A549 (cell line): ENCODE results near the gene BCAS3. TPM values are rescaled to one million over a fixed set of nuclear protein-coding genes. Genes with fewer than 3 reads are reported as not detected.

Experiments used
- ATAC-seq, 2 experiments: fragments of 200-7000 bp in 1 of 2; fragments of >200 bp in 1 of 2; cut with Nextera tagmentation in 1 of 2; cut with Tn5 transposase in 1 of 2; 3 replicates each; pipeline versions ENCODE4 v1.8.0 to v1.9.1; 2018 to 2020; ENCODE audit warnings: mild to moderate bottlenecking in 1 of 2, moderate library complexity in 1 of 2
- CTCF ChIA-PET: fragments of 300-600 bp; sonication (Branson Sonifier 250); formaldehyde crosslinking; extraction: SDS; loops from one replicate; lab custom pipeline; 2021; ENCODE audit warnings: antibody characterized with exemption, inconsistent platforms; lab: Yijun Ruan, JAX
- POLR2A ChIA-PET: fragments of 350-600 bp; formaldehyde crosslinking; extraction: SDS; loops from one replicate; lab custom pipeline; 2021; ENCODE audit warnings: antibody characterized with exemption, inconsistent platforms; lab: Yijun Ruan, JAX
- DNase-seq, 2 experiments: peaks; one replicate each; pipeline versions ENCODE4 v3.0.0 to v3.0.0-alpha.2; 2011 to 2016; ENCODE audit warnings: low read depth in 1 of 2, low spot score in 1 of 2
- FAIRE-seq: peaks from 2 replicates; lab custom pipeline; 2011; peaks lifted over from hg19 to GRCh38; lab: Jason Lieb, UNC
- H3K27ac ChIP-seq, 2 experiments: fragments of >200 bp; sonication (Bioruptor Twin); formaldehyde crosslinking; 3 replicates each; pipeline ENCODE4 v1.5.1; 2016 to 2017
- H3K4me1 ChIP-seq: fragments of >200 bp; sonication (Bioruptor Twin); formaldehyde crosslinking; 3 replicates; pipeline ENCODE4 v1.6.1; 2016
- H3K4me2 ChIP-seq: fragments of >200 bp; sonication (Bioruptor Twin); formaldehyde crosslinking; 3 replicates; pipeline ENCODE4 v1.6.1; 2016
- H3K4me3 ChIP-seq: fragments of >200 bp; sonication (Bioruptor Twin); formaldehyde crosslinking; 3 replicates; pipeline ENCODE4 v1.5.1; 2016
- H3K9me3 ChIP-seq: fragments of >200 bp; sonication (Bioruptor Twin); formaldehyde crosslinking; 3 replicates; pipeline ENCODE4 v1.6.1; 2016
- CBX2 ChIP-seq: fragments of 200-600 bp; sonication (generic); IDR thresholded peaks from 2 replicates; pipeline ENCODE4 v1.6.1; 2016; ENCODE audit warnings: low read depth, mild to moderate bottlenecking, borderline replicate concordance
- CHD2 ChIP-seq: fragments of 150-350 bp; IDR thresholded peaks from 2 replicates; pipeline ENCODE4 v1.6.1; 2014; ENCODE audit warnings: low read length; ENCODE audit not compliant: partially characterized antibody
- EHMT2 ChIP-seq: fragments of 200-600 bp; sonication (generic); IDR thresholded peaks from 2 replicates; pipeline ENCODE4 v1.6.1; 2016; ENCODE audit warnings: antibody characterized with exemption, low read depth, mild to moderate bottlenecking, moderate library complexity
- EP300 ChIP-seq, 2 experiments: fragments of >200 bp; sonication (Bioruptor Twin); formaldehyde crosslinking; IDR thresholded peaks; 2 replicates in 1 of 2; 3 replicates in 1 of 2; pipeline ENCODE4 v1.6.1; 2016 to 2017
- FOSL2 ChIP-seq, 2 experiments: fragments of 450-650 bp in 1 of 2; fragments of >200 bp in 1 of 2; sonication (Bioruptor Twin) in 1 of 2; formaldehyde crosslinking; IDR thresholded peaks; 2 replicates each; pipeline versions ENCODE4 v1.5.0 to v1.6.1; 2016 to 2020; ENCODE audit warnings: mild to moderate bottlenecking in 1 of 2, moderate library complexity in 1 of 2
- HOXB13 ChIP-seq: fragments of 250-450 bp; sonication (Bioruptor Pico); IDR thresholded peaks from 2 replicates; pipeline ENCODE4 v1.5.0; 2020; ENCODE audit warnings: low read depth, mild to moderate bottlenecking, moderate library complexity
- KDM1A ChIP-seq: fragments of 200-600 bp; sonication (generic); IDR thresholded peaks from 2 replicates; pipeline ENCODE4 v1.6.1; 2016; ENCODE audit warnings: low read depth, mild to moderate bottlenecking
- MAZ ChIP-seq: fragments of 150-350 bp; IDR thresholded peaks from 2 replicates; pipeline ENCODE4 v1.6.1; 2014; ENCODE audit warnings: antibody characterized with exemption, low read depth, low read length, borderline replicate concordance
- NFE2L2 ChIP-seq: fragments of 150-350 bp; conservative IDR thresholded peaks from 2 replicates; pipeline ENCODE4 v1.6.1; 2014; ENCODE audit warnings: low read length
- NPAS2 ChIP-seq: fragments of 250-450 bp; sonication (Bioruptor Pico); IDR thresholded peaks from 2 replicates; pipeline ENCODE4 v1.8.0; 2022; ENCODE audit warnings: mild to moderate bottlenecking, moderate library complexity, borderline replicate concordance
- RAD21 ChIP-seq, 2 experiments: fragments of >200 bp in 1 of 2; sonication (Bioruptor Twin) in 1 of 2; formaldehyde crosslinking in 1 of 2; IDR thresholded peaks in 1 of 2; conservative IDR thresholded peaks in 1 of 2; 2 replicates in 1 of 2; 3 replicates in 1 of 2; pipeline ENCODE4 v1.6.1; 2012 to 2018; ENCODE audit warnings: inconsistent platforms in 1 of 2
- RNF2 ChIP-seq: fragments of 200-600 bp; sonication (generic); IDR thresholded peaks from 2 replicates; pipeline ENCODE4 v1.6.1; 2016; ENCODE audit warnings: low read depth, mild to moderate bottlenecking, antibody characterized with exemption, moderate library complexity, borderline replicate concordance
- SMC3 ChIP-seq: fragments of >200 bp; sonication (Bioruptor Twin); formaldehyde crosslinking; IDR thresholded peaks from 3 replicates; pipeline ENCODE4 v1.6.1; 2018; ENCODE audit warnings: inconsistent platforms
- SREBF2 ChIP-seq: fragments of 450-650 bp; IDR thresholded peaks from 2 replicates; pipeline ENCODE4 v1.6.1; 2014; ENCODE audit warnings: mild to moderate bottlenecking, moderate library complexity
- ZC3H11A ChIP-seq: fragments of 450-650 bp; IDR thresholded peaks from 2 replicates; pipeline ENCODE4 v1.6.1; 2014; ENCODE audit warnings: antibody characterized with exemption, mild to moderate bottlenecking
- ZFP36 ChIP-seq: fragments of 450-650 bp; IDR thresholded peaks from 2 replicates; pipeline ENCODE4 v1.6.1; 2014; ENCODE audit warnings: borderline replicate concordance; ENCODE audit not compliant: partially characterized antibody
- ZSCAN20 ChIP-seq: fragments of 250-450 bp; sonication (Bioruptor Pico); IDR thresholded peaks from 2 replicates; pipeline ENCODE4 v1.8.0; 2022; ENCODE audit warnings: mild to moderate bottlenecking, moderate library complexity
- WGBS: methylation state at CpG from one replicate; pipeline ENCODE4 v1.1.6; 2017; ENCODE audit errors: missing lambda C conversion rate; 5-methylcytosine and 5-hydroxymethylcytosine counted together
- polyA plus RNA-seq, 4 experiments: library from polyadenylated mRNA; depleted of rRNA in 3 of 4; stranded (reverse); fragments of >200 nt; fragmentation: RNase III in 1 of 4; extraction: RNeasy Plus Mini Kit Qiagen cat#74134 plus additional on column Dnase treatment in 1 of 4; gene quantifications; 2 replicates in 3 of 4; 3 replicates in 1 of 4; pipeline ENCODE4 v1.2.3, GENCODE V29; 2011 to 2017
- TF ChIP-seq, protein P1 (sequence below): IDR thresholded peaks from 2 replicates; pipeline ENCODE4 v1.6.1; 2012
- TF ChIP-seq, protein P2 (sequence below): fragments of >200 bp; sonication (Bioruptor Twin); formaldehyde crosslinking; IDR thresholded peaks from 3 replicates; pipeline ENCODE4 v1.6.1; 2016
- TF ChIP-seq, protein P3 (sequence below): fragments of 250-450 bp; sonication (Bioruptor Pico); IDR thresholded peaks from 2 replicates; pipeline ENCODE4 v1.5.0; 2020; ENCODE audit warnings: low read depth, mild to moderate bottlenecking, moderate library complexity
- TF ChIP-seq, protein P4 (sequence below): fragments of 450-650 bp; IDR thresholded peaks from 2 replicates; pipeline ENCODE4 v1.6.1; 2014; ENCODE audit warnings: antibody characterized with exemption
- TF ChIP-seq, protein P5 (sequence below): fragments of >200 bp; sonication (Bioruptor Twin); formaldehyde crosslinking; IDR thresholded peaks from 2 replicates; pipeline ENCODE4 v1.6.1; 2016
- TF ChIP-seq, protein P6 (sequence below): IDR thresholded peaks from 2 replicates; pipeline ENCODE4 v1.6.1; 2012; ENCODE audit warnings: low read depth, borderline replicate concordance
- TF ChIP-seq, protein P7 (sequence below): fragments of 250-450 bp; sonication (Bioruptor Pico); IDR thresholded peaks from 2 replicates; pipeline ENCODE4 v1.5.0; 2021; ENCODE audit warnings: mild to moderate bottlenecking, moderate library complexity, borderline replicate concordance
- TF ChIP-seq, protein P8 (sequence below): fragments of >200 bp; sonication (Bioruptor Twin); formaldehyde crosslinking; IDR thresholded peaks from 3 replicates; pipeline ENCODE4 v1.5.1; 2016

Gene BCAS3
- polyA plus RNA-seq, 2 of the 4 experiments (the other 2 are of a cell fraction): 14.7 to 43.4 TPM

DNA sequence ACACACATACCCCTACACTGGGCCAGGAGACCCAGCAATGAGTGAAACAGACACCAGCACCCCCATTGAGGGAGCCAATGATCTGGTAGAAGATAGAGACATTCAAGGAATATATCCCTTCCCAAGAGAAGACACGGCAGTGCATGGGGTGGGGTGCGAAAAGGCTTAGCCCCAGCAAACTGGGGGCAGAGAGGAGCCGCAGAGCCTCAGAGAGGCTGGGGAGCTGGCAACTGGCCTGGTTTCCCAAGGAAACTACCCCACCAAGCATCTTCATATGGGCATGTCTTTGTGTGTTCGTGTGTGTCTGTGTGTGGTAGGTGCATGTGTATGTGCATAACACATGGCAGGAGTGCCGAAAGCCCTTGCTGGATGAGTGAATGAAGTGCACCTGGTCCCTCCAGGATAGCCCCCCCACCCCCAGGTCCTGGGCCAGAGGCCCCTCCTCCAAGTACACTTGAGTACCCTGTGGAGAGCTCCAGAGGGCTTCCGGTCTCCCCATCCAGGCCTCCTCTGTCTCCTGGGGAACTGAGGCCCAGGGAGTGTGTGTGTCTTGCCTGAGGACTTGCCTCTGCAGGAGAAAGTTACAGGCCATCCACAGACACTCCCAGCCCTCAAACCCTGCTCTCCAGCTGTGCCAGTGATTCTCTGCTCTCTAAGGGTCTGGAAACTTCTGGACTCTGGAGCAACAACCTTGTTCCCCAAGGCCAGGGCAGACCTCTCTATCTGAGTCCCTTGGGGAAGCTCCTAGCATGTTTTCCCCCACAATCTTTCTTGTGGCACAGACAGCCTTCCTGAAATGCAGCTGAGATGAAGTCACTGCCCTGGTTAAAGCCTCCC is 737.9 kb downstream of the BCAS3 start:
- Histone ChIP-seq H3K4me2 (no peak overlapping the region), H3K9me3 (0 out of 3 replicates have a peak, but pooled peaks cover 8% of the 10 kb centered on the region), H3K4me3 (no peak overlapping the region), H3K27ac (peak overlapping the region; percentile 9 to 72; a peak in 5 of 6 replicates), H3K4me1 (peaks cover 14% of the 10 kb centered on the region; the same call in 2 of the 3 replicates)
- WGBS: 99% methylated on average over 6 of the region's 6 CpGs
- POLR2A ChIA-PET: no interaction called here
- TF ChIP-seq CHD2: no peak
- TF ChIP-seq SMC3: no peak
- TF ChIP-seq, protein P1, sequence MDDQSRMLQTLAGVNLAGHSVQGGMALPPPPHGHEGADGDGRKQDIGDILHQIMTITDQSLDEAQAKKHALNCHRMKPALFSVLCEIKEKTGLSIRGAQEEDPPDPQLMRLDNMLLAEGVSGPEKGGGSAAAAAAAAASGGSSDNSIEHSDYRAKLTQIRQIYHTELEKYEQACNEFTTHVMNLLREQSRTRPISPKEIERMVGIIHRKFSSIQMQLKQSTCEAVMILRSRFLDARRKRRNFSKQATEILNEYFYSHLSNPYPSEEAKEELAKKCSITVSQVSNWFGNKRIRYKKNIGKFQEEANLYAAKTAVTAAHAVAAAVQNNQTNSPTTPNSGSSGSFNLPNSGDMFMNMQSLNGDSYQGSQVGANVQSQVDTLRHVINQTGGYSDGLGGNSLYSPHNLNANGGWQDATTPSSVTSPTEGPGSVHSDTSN: no peak
- TF ChIP-seq KDM1A: no peak
- no peak for TF ChIP-seq CBX2
- TF ChIP-seq, protein P2, sequence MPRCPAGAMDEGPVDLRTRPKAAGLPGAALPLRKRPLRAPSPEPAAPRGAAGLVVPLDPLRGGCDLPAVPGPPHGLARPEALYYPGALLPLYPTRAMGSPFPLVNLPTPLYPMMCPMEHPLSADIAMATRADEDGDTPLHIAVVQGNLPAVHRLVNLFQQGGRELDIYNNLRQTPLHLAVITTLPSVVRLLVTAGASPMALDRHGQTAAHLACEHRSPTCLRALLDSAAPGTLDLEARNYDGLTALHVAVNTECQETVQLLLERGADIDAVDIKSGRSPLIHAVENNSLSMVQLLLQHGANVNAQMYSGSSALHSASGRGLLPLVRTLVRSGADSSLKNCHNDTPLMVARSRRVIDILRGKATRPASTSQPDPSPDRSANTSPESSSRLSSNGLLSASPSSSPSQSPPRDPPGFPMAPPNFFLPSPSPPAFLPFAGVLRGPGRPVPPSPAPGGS: no peak
- no peak for TF ChIP-seq EP300 (IDR thresholded peaks at IDR 0.05)
- TF ChIP-seq HOXB13 (CRISPR knock-in tag): no peak
- no peak for TF ChIP-seq EHMT2
- TF ChIP-seq, protein P3, sequence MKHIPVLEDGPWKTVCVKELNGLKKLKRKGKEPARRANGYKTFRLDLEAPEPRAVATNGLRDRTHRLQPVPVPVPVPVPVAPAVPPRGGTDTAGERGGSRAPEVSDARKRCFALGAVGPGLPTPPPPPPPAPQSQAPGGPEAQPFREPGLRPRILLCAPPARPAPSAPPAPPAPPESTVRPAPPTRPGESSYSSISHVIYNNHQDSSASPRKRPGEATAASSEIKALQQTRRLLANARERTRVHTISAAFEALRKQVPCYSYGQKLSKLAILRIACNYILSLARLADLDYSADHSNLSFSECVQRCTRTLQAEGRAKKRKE: no peak
- TF ChIP-seq, protein P4, sequence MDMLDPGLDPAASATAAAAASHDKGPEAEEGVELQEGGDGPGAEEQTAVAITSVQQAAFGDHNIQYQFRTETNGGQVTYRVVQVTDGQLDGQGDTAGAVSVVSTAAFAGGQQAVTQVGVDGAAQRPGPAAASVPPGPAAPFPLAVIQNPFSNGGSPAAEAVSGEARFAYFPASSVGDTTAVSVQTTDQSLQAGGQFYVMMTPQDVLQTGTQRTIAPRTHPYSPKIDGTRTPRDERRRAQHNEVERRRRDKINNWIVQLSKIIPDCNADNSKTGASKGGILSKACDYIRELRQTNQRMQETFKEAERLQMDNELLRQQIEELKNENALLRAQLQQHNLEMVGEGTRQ: no peak
- no peak for TF ChIP-seq ZSCAN20
- no peak for TF ChIP-seq ZC3H11A
- no peak for TF ChIP-seq ZFP36
- TF ChIP-seq, protein P5, sequence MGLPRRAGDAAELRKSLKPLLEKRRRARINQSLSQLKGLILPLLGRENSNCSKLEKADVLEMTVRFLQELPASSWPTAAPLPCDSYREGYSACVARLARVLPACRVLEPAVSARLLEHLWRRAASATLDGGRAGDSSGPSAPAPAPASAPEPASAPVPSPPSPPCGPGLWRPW: no peak
- TF ChIP-seq FOSL2 (IDR thresholded peaks at IDR 0.05): no peak
- no peak for TF ChIP-seq FOSL2 (CRISPR knock-in tag; IDR thresholded peaks at IDR 0.05)
- no peak for TF ChIP-seq RNF2
- TF ChIP-seq, all 56 proteins: peak for 0
- DNase-seq: no peak
- FAIRE-seq: no peak
- ATAC-seq: no peak
- CTCF ChIA-PET: interaction anchor here (0.6 to 19.8 kb wide), 28 partner anchors 10 to 695 kb away, joined by 3 to 357 read pairs (median 4); partner anchors contain the start of genes NACA2 and TBX2

DNA sequence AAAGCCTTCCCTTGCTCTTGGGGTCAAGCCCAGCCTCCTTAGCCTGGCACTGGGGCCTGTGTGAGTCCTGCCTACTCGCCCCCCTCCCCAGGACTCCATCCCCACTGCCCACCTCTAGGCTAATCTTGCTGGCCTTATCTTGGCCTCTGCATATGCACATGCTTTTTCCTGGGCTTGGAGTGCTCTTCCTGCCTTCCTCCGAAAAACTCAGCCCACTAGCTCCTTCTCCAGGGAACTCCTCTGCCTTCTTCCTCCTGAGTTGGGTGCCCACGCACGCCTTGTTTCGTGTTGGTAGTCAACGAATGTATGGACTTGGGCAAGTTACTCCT is 738.5 kb downstream of the BCAS3 start:
- Histone ChIP-seq H3K4me3 (no peak overlapping the region), H3K4me2 (peak overlapping the region; percentile 60; the same call in 2 of the 3 replicates), H3K27ac (peak overlapping the region; percentile 54 to 72; a peak in 5 of 6 replicates), H3K9me3 (0 out of 3 replicates have a peak, but pooled peaks cover 8% of the 10 kb centered on the region), H3K4me1 (peaks cover 14% of the 10 kb centered on the region; the same call in 2 of the 3 replicates)
- DNase-seq: no peak
- FAIRE-seq: no peak
- no peak for ATAC-seq
- WGBS: 93% methylated on average over 6 of the region's 6 CpGs
- ChIA-PET CTCF (interaction anchor here (0.6 to 19.8 kb wide), 26 partner anchors 10 to 491 kb away, joined by 3 to 357 read pairs (median 4); partner anchors contain the start of genes NACA2 and TBX2), POLR2A (no interaction called here)
- TF ChIP-seq NPAS2 (no peak), RNF2 (no peak), KDM1A (no peak), SREBF2 (no peak), NFE2L2 (no peak), RAD21 (conservative IDR thresholded peaks at IDR 0.05 in 1 of 2, IDR thresholded peaks at IDR 0.05 in 1 of 2) (no peak), ZSCAN20 (no peak), FOSL2 (IDR thresholded peaks at IDR 0.05) (no peak), FOSL2 (CRISPR knock-in tag; IDR thresholded peaks at IDR 0.05) (no peak), MAZ (no peak), ZC3H11A (no peak)
- TF ChIP-seq, protein P6, sequence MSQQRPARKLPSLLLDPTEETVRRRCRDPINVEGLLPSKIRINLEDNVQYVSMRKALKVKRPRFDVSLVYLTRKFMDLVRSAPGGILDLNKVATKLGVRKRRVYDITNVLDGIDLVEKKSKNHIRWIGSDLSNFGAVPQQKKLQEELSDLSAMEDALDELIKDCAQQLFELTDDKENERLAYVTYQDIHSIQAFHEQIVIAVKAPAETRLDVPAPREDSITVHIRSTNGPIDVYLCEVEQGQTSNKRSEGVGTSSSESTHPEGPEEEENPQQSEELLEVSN: no peak
- TF ChIP-seq, protein P7, sequence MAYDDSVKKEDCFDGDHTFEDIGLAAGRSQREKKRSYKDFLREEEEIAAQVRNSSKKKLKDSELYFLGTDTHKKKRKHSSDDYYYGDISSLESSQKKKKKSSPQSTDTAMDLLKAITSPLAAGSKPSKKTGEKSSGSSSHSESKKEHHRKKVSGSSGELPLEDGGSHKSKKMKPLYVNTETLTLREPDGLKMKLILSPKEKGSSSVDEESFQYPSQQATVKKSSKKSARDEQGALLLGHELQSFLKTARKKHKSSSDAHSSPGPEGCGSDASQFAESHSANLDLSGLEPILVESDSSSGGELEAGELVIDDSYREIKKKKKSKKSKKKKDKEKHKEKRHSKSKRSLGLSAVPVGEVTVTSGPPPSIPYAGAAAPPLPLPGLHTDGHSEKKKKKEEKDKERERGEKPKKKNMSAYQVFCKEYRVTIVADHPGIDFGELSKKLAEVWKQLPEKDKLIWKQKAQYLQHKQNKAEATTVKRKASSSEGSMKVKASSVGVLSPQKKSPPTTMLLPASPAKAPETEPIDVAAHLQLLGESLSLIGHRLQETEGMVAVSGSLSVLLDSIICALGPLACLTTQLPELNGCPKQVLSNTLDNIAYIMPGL: no peak
- TF ChIP-seq, protein P8, sequence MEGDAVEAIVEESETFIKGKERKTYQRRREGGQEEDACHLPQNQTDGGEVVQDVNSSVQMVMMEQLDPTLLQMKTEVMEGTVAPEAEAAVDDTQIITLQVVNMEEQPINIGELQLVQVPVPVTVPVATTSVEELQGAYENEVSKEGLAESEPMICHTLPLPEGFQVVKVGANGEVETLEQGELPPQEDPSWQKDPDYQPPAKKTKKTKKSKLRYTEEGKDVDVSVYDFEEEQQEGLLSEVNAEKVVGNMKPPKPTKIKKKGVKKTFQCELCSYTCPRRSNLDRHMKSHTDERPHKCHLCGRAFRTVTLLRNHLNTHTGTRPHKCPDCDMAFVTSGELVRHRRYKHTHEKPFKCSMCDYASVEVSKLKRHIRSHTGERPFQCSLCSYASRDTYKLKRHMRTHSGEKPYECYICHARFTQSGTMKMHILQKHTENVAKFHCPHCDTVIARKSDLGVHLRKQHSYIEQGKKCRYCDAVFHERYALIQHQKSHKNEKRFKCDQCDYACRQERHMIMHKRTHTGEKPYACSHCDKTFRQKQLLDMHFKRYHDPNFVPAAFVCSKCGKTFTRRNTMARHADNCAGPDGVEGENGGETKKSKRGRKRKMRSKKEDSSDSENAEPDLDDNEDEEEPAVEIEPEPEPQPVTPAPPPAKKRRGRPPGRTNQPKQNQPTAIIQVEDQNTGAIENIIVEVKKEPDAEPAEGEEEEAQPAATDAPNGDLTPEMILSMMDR: no peak
